ENCODE data around the gene SPAG16. TPM values are rescaled to one million over a fixed set of nuclear protein-coding genes. Genes with fewer than 3 reads are reported as not detected.
A peak's percentile ranks its signal among the peaks of the same experiment; 100 is the strongest.

Gene SPAG16
- polyA plus RNA-seq, 2 of the 4 experiments (the other 2 are of a cell fraction), result 19.1 to 27.6 TPM

DNA sequence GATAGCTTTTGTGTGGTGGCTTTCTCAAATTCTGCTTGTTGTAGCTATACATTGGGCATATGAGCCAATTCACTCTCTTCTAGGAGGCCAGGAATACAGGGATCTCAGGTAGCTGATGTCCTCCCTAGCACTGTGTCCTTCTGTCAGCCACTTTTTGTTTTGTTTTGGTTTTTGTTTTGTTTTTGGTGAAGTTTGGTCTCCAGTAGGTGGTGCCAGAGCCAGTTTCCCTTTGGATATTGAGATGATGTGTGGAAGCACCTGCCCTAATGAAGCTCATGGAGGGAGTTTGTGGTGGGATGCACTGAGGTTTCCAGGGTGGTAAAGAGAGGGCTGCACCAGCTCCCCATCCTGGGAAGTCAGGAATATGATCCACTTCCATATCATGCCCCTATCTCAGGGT lies 1026.1 kb downstream of the SPAG16 start:
- H3K27ac ChIP-seq, result no peak overlapping the region
- no peak overlapping the region for H3K4me3 ChIP-seq
- TF ChIP-seq NR3C1 (IDR thresholded peaks at IDR 0.05) (no peak), RCOR1 (IDR thresholded peaks at IDR 0.05; ENCODE audit: low read depth, low read length) (no peak), MAZ (IDR thresholded peaks at IDR 0.05; ENCODE audit: borderline replicate concordance, low read depth, low read length) (no peak), CTCF (IDR thresholded peaks at IDR 0.05) (no peak)
- ChIA-PET POLR2A (no interaction called here), CTCF (interaction anchor here (0.7 kb wide), 2 partner anchors 17 to 1059 kb away, joined by 3 read pairs; no protein-coding TSS in a partner anchor)
- H3K4me1 ChIP-seq, result no peaks in the 10 kb centered on the region; the same call in 2 of the 3 replicates
- H3K4me2 ChIP-seq, result no peak overlapping the region
- H3K9me3 ChIP-seq, result no peaks in the 10 kb centered on the region
- no peak for FAIRE-seq
- no peak for ATAC-seq
- DNase-seq (ENCODE audit: low read depth in 1 of 2, low spot score in 1 of 2), result peak in 1 of 2 experiments; percentile 3

DNA sequence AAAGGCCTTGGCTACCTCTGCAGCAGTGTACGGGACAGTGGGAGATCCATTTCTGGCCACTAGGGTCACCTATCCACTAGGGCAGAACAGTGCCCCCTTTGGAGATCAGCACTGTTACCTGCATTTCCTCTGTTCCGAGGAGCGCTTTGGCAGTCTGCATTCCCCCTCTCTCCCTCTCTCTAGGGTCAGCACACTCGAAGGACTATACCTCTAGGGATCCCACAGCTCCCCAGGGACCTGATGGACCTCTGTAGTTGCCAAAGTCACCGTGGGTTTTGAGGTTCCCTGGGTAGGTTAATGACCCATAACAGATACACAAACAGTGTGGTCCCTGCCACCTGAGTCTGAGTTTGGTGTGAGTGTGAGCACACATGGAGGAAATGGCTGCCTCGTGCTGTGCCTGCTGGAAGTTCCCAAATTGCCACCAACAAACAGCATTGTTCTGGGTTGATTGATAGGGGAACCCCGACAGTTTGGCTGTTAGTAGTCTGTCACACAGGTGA lies 1026.8 kb downstream of the SPAG16 start:
- H3K4me2 ChIP-seq, result no peak overlapping the region
- no peaks in the 10 kb centered on the region; the same call in 2 of the 3 replicates for H3K4me1 ChIP-seq
- TF ChIP-seq CHD2 (IDR thresholded peaks at IDR 0.05; ENCODE audit: low read length, partially characterized antibody), result no peak
- TF ChIP-seq NR3C1 (IDR thresholded peaks at IDR 0.05), result no peak
- TF ChIP-seq ELK1 (IDR thresholded peaks at IDR 0.05; ENCODE audit: low read depth, low read length), result no peak
- TF ChIP-seq FOSL2 (IDR thresholded peaks at IDR 0.05), result no peak
- no peak for TF ChIP-seq FOSL2 (CRISPR knock-in tag; IDR thresholded peaks at IDR 0.05)
- TF ChIP-seq ZC3H11A (IDR thresholded peaks at IDR 0.05), result no peak
- TF ChIP-seq TFCP2L1 (CRISPR knock-in tag; IDR thresholded peaks at IDR 0.05), result no peak
- TF ChIP-seq, protein P1, sequence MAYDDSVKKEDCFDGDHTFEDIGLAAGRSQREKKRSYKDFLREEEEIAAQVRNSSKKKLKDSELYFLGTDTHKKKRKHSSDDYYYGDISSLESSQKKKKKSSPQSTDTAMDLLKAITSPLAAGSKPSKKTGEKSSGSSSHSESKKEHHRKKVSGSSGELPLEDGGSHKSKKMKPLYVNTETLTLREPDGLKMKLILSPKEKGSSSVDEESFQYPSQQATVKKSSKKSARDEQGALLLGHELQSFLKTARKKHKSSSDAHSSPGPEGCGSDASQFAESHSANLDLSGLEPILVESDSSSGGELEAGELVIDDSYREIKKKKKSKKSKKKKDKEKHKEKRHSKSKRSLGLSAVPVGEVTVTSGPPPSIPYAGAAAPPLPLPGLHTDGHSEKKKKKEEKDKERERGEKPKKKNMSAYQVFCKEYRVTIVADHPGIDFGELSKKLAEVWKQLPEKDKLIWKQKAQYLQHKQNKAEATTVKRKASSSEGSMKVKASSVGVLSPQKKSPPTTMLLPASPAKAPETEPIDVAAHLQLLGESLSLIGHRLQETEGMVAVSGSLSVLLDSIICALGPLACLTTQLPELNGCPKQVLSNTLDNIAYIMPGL (CRISPR knock-in tag; IDR thresholded peaks at IDR 0.05; ENCODE audit: borderline replicate concordance), result no peak
- TF ChIP-seq ZFP36 (IDR thresholded peaks at IDR 0.05; ENCODE audit: borderline replicate concordance, partially characterized antibody), result no peak
- no peak for TF ChIP-seq HOXA7 (CRISPR knock-in tag; IDR thresholded peaks at IDR 0.05)
- TF ChIP-seq MYC (IDR thresholded peaks at IDR 0.05; ENCODE audit: borderline replicate concordance, low read length), result no peak
- H3K9me3 ChIP-seq, result no peaks in the 10 kb centered on the region
- CTCF ChIA-PET, result interaction anchor here (0.7 kb wide), 1 partner anchor 16 kb away, joined by 3 read pairs; no protein-coding TSS in a partner anchor
- POLR2A ChIA-PET, result no interaction called here
- WGBS (ENCODE audit: missing lambda C conversion rate), result 42% methylated on average over 7 of the region's 7 CpGs
- H3K4me3 ChIP-seq, result no peak overlapping the region
- H3K27ac ChIP-seq, result no peak overlapping the region
- ATAC-seq (peak; percentile 39 to 77; a peak in 3 of 6 replicates), DNase-seq (ENCODE audit: low read depth in 1 of 2, low spot score in 1 of 2) (peak in 1 of 2 experiments; percentile 7), FAIRE-seq (no peak)

DNA sequence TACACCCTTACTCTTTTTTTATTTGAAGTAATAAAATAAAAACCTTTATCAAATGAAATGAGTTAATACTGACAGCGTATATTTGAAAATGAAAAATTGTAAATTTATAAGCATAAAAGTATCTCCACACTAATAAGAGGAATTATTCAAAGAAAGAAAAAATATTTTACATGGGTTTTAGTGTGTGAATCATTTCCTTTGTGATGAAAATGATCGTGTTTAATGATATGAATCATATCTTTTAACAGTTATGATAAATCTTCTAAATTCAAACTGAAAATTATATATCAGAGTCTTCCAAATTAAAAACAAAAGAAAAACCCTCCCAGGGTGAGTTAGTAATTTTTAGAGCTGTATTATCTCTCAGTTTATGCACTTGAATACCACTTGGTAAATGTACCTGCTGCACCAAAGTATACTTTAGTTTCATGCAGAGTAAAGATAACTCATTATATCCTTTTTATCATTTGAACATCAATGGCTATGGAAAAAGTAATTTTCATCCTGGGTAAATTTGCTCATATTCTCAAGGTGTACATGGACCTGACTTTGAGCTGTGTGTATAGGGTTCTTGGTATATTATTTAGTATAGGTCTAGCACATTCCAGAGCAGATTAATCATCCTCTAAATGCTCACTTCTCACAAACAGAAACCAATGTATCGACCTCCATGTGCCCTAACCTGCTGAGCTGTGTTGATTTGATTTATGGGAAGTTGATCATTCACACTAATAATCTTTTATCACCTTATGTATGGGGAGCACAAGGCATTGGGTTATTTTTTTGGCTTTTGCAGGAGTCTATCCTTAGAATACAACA lies 1027.9 kb downstream of the SPAG16 start:
- H3K4me3 ChIP-seq, result no peak overlapping the region
- TF ChIP-seq MYC (IDR thresholded peaks at IDR 0.05; ENCODE audit: borderline replicate concordance, low read length) (no peak), NPAS2 (CRISPR knock-in tag; IDR thresholded peaks at IDR 0.05; ENCODE audit: borderline replicate concordance) (no peak), FOXS1 (CRISPR knock-in tag; IDR thresholded peaks at IDR 0.05) (no peak), RARB (CRISPR knock-in tag; IDR thresholded peaks at IDR 0.05) (no peak), HES2 (IDR thresholded peaks at IDR 0.05) (no peak), HDAC2 (IDR thresholded peaks at IDR 0.05) (no peak), HEYL (CRISPR knock-in tag; IDR thresholded peaks at IDR 0.05) (no peak), FOSB (CRISPR knock-in tag; IDR thresholded peaks at IDR 0.05) (no peak), SREBF2 (IDR thresholded peaks at IDR 0.05) (no peak), BHLHE40 (IDR thresholded peaks at IDR 0.05; ENCODE audit: low read depth, low read length) (no peak)
- TF ChIP-seq, protein P2, sequence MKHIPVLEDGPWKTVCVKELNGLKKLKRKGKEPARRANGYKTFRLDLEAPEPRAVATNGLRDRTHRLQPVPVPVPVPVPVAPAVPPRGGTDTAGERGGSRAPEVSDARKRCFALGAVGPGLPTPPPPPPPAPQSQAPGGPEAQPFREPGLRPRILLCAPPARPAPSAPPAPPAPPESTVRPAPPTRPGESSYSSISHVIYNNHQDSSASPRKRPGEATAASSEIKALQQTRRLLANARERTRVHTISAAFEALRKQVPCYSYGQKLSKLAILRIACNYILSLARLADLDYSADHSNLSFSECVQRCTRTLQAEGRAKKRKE (CRISPR knock-in tag; IDR thresholded peaks at IDR 0.05; ENCODE audit: low read depth), result no peak
- CTCF ChIA-PET, result no interaction called here
- FAIRE-seq (no peak), DNase-seq (ENCODE audit: low read depth in 1 of 2, low spot score in 1 of 2) (no peak), ATAC-seq (no peak)
- POLR2A ChIA-PET, result no interaction called here
- H3K4me2 ChIP-seq, result peak overlapping the region; percentile 37; the same call in 2 of the 3 replicates
- no peak overlapping the region for H3K27ac ChIP-seq
- no peaks in the 10 kb centered on the region for H3K9me3 ChIP-seq
- WGBS (ENCODE audit: missing lambda C conversion rate), result 17% methylated on average over 3 of the region's 3 CpGs
- H3K4me1 ChIP-seq, result no peaks in the 10 kb centered on the region; the same call in 2 of the 3 replicates

Measured in A549 (cell line).